H9 (cell line): Measurements from ENCODE around the gene PDZD2. TPM values are rescaled to one million over a fixed set of nuclear protein-coding genes. Genes with fewer than 3 reads are reported as not detected.

Source experiments
- DNase-seq: peaks from one replicate; pipeline ENCODE4 v3.0.0-alpha.2; 2017
- H2AFZ ChIP-seq: one replicate; pipeline ENCODE4 v1.6.1; 2013; ENCODE audit warnings: mild to moderate bottlenecking, low read length, control low read depth, moderate library complexity
- H2AK5ac ChIP-seq: 2 replicates; pipeline ENCODE4 v1.6.1; 2013; ENCODE audit warnings: low read length, control low read depth, mixed read lengths; ENCODE audit not compliant: insufficient read length
- H2BK120ac ChIP-seq: one replicate; pipeline ENCODE4 v1.6.1; 2013; ENCODE audit warnings: low read depth, mild to moderate bottlenecking, low read length, control low read depth, inconsistent platforms; ENCODE audit not compliant: poor library complexity, severe bottlenecking
- H2BK12ac ChIP-seq: 2 replicates; pipeline ENCODE4 v1.6.1; 2013; ENCODE audit warnings: low read length, control low read depth, mixed read lengths, low read depth; ENCODE audit not compliant: insufficient read length
- H2BK15ac ChIP-seq: 2 replicates; pipeline ENCODE4 v1.6.1; 2013; ENCODE audit warnings: low read depth, low read length, control low read depth
- H2BK20ac ChIP-seq: one replicate; pipeline ENCODE4 v1.6.1; 2013; ENCODE audit warnings: low read depth, mild to moderate bottlenecking, low read length, control low read depth, inconsistent platforms; ENCODE audit not compliant: poor library complexity, severe bottlenecking
- H2BK5ac ChIP-seq: 2 replicates; pipeline ENCODE4 v1.6.1; 2013; ENCODE audit warnings: low read length, control low read depth, mixed read lengths; ENCODE audit not compliant: insufficient read length
- H3K14ac ChIP-seq: 2 replicates; pipeline ENCODE4 v1.6.1; 2013; ENCODE audit warnings: low read length, control low read depth; ENCODE audit not compliant: insufficient read depth
- H3K18ac ChIP-seq: 2 replicates; pipeline ENCODE4 v1.6.1; 2013; ENCODE audit warnings: low read depth, mild to moderate bottlenecking, mixed read lengths, low read length, control low read depth; ENCODE audit not compliant: insufficient read length
- H3K23ac ChIP-seq: 2 replicates; pipeline ENCODE4 v1.6.1; 2013; ENCODE audit warnings: low read length, control low read depth, mixed read lengths, low read depth; ENCODE audit not compliant: insufficient read length
- H3K23me2 ChIP-seq: 2 replicates; pipeline ENCODE4 v1.6.1; 2013; ENCODE audit warnings: low read depth, mild to moderate bottlenecking, mixed read lengths, low read length, control low read depth; ENCODE audit not compliant: insufficient read length, poor library complexity, severe bottlenecking
- H3K27ac ChIP-seq: 2 replicates; pipeline ENCODE4 v1.5.1; 2013; ENCODE audit warnings: low read length, control low read depth, mixed read lengths, low read depth; ENCODE audit not compliant: insufficient read length
- H3K27me3 ChIP-seq: 2 replicates; pipeline ENCODE4 v1.6.1; 2013; ENCODE audit warnings: low read length, control low read depth, inconsistent platforms; ENCODE audit not compliant: insufficient read depth
- H3K4ac ChIP-seq: 2 replicates; pipeline ENCODE4 v1.6.1; 2013; ENCODE audit warnings: low read depth, mild to moderate bottlenecking, control low read depth, inconsistent platforms, low read length, moderate library complexity
- H3K4me1 ChIP-seq: 2 replicates; pipeline ENCODE4 v1.6.1; 2013; ENCODE audit warnings: low read length, control low read depth, inconsistent platforms; ENCODE audit not compliant: insufficient read depth
- H3K4me2 ChIP-seq: 2 replicates; pipeline ENCODE4 v1.6.1; 2013; ENCODE audit warnings: low read length, control low read depth, mixed read lengths; ENCODE audit not compliant: insufficient read length, insufficient read depth
- H3K56ac ChIP-seq: 2 replicates; pipeline ENCODE4 v1.6.1; 2013; ENCODE audit warnings: low read depth, mild to moderate bottlenecking, mixed read lengths, low read length, control low read depth; ENCODE audit not compliant: insufficient read length
- H3K79me1 ChIP-seq: 2 replicates; pipeline ENCODE4 v1.6.1; 2013; ENCODE audit warnings: low read depth, mild to moderate bottlenecking, moderate library complexity, low read length, control low read depth, inconsistent platforms; ENCODE audit not compliant: insufficient read depth, poor library complexity, severe bottlenecking
- H3K79me2 ChIP-seq: 2 replicates; pipeline ENCODE4 v1.6.1; 2013; ENCODE audit warnings: low read length, control low read depth, inconsistent platforms; ENCODE audit not compliant: insufficient read depth
- H3K9ac ChIP-seq: 2 replicates; pipeline ENCODE4 v1.6.1; 2013; ENCODE audit warnings: low read length, control low read depth, mixed read lengths; ENCODE audit not compliant: insufficient read length; ENCODE audit errors: extremely low read depth
- H3K9me3 ChIP-seq: one replicate; pipeline ENCODE4 v1.6.1; 2013; ENCODE audit warnings: low read depth, low read length, inconsistent platforms; ENCODE audit not compliant: control insufficient read depth
- H3T11ph ChIP-seq: one replicate; pipeline ENCODE4 v1.6.1; 2013; ENCODE audit warnings: mild to moderate bottlenecking, low read length, control low read depth, inconsistent platforms
- H4K20me1 ChIP-seq: one replicate; pipeline ENCODE4 v1.6.1; 2013; ENCODE audit not compliant: control insufficient read depth, insufficient read length, insufficient read depth
- H4K5ac ChIP-seq: 2 replicates; pipeline ENCODE4 v1.6.1; 2013; ENCODE audit warnings: low read depth, mild to moderate bottlenecking, mixed read lengths, low read length, control low read depth; ENCODE audit not compliant: insufficient read length
- H4K8ac ChIP-seq: replicated peaks from 2 replicates; pipeline ENCODE4 v1.6.1; 2013; ENCODE audit warnings: low read length, control low read depth, mixed read lengths, low read depth; ENCODE audit not compliant: insufficient read length
- H4K91ac ChIP-seq: 2 replicates; pipeline ENCODE4 v1.6.1; 2013; ENCODE audit warnings: low read depth, mild to moderate bottlenecking, moderate library complexity, mixed read lengths, low read length, control low read depth; ENCODE audit not compliant: insufficient read length
- H3K27ac Mint-ChIP-seq, 3 experiments: 2 replicates in 2 of 3; 3 replicates in 1 of 3; pipeline ENCODE4 v1.8.0; 2020 to 2021; ENCODE audit warnings: mixed read lengths in 3 of 3, mild to moderate bottlenecking in 1 of 3, moderate library complexity in 1 of 3
- H3K27me3 Mint-ChIP-seq: 2 replicates; pipeline ENCODE4 v1.8.0; 2021; ENCODE audit warnings: low read depth, mild to moderate bottlenecking, moderate library complexity, mixed read lengths
- H3K36me3 Mint-ChIP-seq, 3 experiments: 2 replicates in 2 of 3; 3 replicates in 1 of 3; pipeline ENCODE4 v1.8.0; 2020 to 2021; ENCODE audit warnings: low read depth in 3 of 3, mixed read lengths in 3 of 3; ENCODE audit not compliant: insufficient read depth in 1 of 3
- H3K4me1 Mint-ChIP-seq, 2 experiments: 2 replicates each; pipeline ENCODE4 v1.8.0; 2020; ENCODE audit warnings: mixed read lengths in 2 of 2
- H3K4me3 Mint-ChIP-seq, 2 experiments: 2 replicates in 1 of 2; 3 replicates in 1 of 2; pipeline ENCODE4 v1.8.0; 2020 to 2021; ENCODE audit warnings: mild to moderate bottlenecking in 2 of 2, mixed read lengths in 2 of 2, moderate library complexity in 1 of 2
- H3K9me3 Mint-ChIP-seq, 2 experiments: 2 replicates in 1 of 2; 3 replicates in 1 of 2; pipeline ENCODE4 v1.8.0; 2020; ENCODE audit warnings: mild to moderate bottlenecking in 2 of 2, mixed read lengths in 2 of 2, moderate library complexity in 1 of 2
- WGBS: extraction: QIAGEN DNeasy Blood & Tissue Kit; methylation state at CpG from one replicate; pipeline ENCODE4 v1.1.7; 2013; ENCODE audit warnings: missing lambda C conversion rate, low lambda C conversion rate, mixed read lengths; ENCODE audit not compliant: insufficient read length; ENCODE audit errors: extremely low coverage; 5-methylcytosine and 5-hydroxymethylcytosine counted together
- total RNA-seq: library from RNA; stranded (reverse); gene quantifications from 2 replicates; pipeline ENCODE4 v1.2.1, GENCODE V29; 2021
- TF ChIP-seq, protein P1 (sequence below): fragments of 200-600 bp; sonication (generic); conservative IDR thresholded peaks from 3 replicates; pipeline ENCODE4 v1.8.0; 2021; ENCODE audit warnings: antibody characterized with exemption, mild to moderate bottlenecking

Gene PDZD2
- total RNA-seq, 1 experiment from 2014 or later = 9.9 TPM

DNA sequence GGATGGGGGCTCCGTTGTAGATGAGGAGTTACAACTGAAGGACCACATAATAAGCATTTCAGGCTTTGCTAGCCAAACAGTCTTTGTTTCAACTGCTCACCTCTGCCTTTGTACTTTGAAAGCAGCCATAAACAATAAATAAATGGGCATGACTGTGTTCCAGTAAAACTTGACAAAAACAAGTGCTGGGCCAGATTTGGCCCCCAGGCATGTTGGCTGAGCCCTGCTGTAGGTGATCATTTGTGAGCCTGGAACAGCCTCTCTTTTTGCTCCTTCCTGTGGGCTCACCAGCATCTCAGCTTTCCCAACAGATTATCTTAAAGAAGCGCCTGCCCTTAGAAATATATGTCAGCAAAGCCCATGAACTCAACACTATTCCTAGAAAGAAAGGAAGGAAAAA, 385.8 kb downstream of the PDZD2 start:
- no peak for DNase-seq
- Histone ChIP-seq H3K9me3 (no peaks in the 10 kb centered on the region), H3K79me2 (no peaks in the 10 kb centered on the region), H4K91ac (no peak overlapping the region), H3K4me2 (no peak overlapping the region), H3K56ac (no peak overlapping the region), H3K23me2 (peaks cover 2% of the 10 kb centered on the region), H4K8ac (no peak overlapping the region), H3K23ac (no peak overlapping the region), H3K14ac (no peak overlapping the region), H2BK15ac (no peak overlapping the region; the same call in 1 of the 2 replicates), H3K4ac (no peak overlapping the region), H4K20me1 (no peaks in the 10 kb centered on the region), H3K4me1 (peaks cover 9% of the 10 kb centered on the region), H3K9ac (no peak overlapping the region), H3K27ac (no peak overlapping the region), H2BK120ac (no peak overlapping the region), H3K18ac (no peak overlapping the region), H4K5ac (no peak overlapping the region), H2BK12ac (no peak overlapping the region), H3K79me1 (no peaks in the 10 kb centered on the region), H2AK5ac (no peak overlapping the region), H3K27me3 (no peaks in the 10 kb centered on the region), H2BK20ac (no peak overlapping the region), H2BK5ac (no peak overlapping the region), H3T11ph (no peak overlapping the region), H2AFZ (no peak overlapping the region)
- WGBS = no CpG with 5 or more reads among the region's 2 CpGs
- Mint-ChIP-seq H3K27ac (no peak overlapping the region; a peak in 1 of 7 replicates), H3K36me3 (no peaks in the 10 kb centered on the region), H3K4me1 (peaks cover 23 to 29% of the 10 kb centered on the region in 2 experiments), H3K27me3 (no peaks in the 10 kb centered on the region), H3K9me3 (no peaks in the 10 kb centered on the region), H3K4me3 (no peak overlapping the region)
- TF ChIP-seq, protein P1, sequence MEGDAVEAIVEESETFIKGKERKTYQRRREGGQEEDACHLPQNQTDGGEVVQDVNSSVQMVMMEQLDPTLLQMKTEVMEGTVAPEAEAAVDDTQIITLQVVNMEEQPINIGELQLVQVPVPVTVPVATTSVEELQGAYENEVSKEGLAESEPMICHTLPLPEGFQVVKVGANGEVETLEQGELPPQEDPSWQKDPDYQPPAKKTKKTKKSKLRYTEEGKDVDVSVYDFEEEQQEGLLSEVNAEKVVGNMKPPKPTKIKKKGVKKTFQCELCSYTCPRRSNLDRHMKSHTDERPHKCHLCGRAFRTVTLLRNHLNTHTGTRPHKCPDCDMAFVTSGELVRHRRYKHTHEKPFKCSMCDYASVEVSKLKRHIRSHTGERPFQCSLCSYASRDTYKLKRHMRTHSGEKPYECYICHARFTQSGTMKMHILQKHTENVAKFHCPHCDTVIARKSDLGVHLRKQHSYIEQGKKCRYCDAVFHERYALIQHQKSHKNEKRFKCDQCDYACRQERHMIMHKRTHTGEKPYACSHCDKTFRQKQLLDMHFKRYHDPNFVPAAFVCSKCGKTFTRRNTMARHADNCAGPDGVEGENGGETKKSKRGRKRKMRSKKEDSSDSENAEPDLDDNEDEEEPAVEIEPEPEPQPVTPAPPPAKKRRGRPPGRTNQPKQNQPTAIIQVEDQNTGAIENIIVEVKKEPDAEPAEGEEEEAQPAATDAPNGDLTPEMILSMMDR = no peak
